Suppressor macrophage treated with lipopolysaccharide for 1 hour (primary cell): Measurements from ENCODE around the gene RNF19B.
"Not testable (repeated sequence)": the region's sequence is repeated elsewhere in the genome, so short reads cannot be mapped to it uniquely, and the experiment has no call there.

ENCODE experiments used
- DNase-seq, 3 donors: peaks; one replicate each; pipeline ENCODE4 v3.0.0-alpha.2; 2020 to 2022

Gene RNF19B, protein sequence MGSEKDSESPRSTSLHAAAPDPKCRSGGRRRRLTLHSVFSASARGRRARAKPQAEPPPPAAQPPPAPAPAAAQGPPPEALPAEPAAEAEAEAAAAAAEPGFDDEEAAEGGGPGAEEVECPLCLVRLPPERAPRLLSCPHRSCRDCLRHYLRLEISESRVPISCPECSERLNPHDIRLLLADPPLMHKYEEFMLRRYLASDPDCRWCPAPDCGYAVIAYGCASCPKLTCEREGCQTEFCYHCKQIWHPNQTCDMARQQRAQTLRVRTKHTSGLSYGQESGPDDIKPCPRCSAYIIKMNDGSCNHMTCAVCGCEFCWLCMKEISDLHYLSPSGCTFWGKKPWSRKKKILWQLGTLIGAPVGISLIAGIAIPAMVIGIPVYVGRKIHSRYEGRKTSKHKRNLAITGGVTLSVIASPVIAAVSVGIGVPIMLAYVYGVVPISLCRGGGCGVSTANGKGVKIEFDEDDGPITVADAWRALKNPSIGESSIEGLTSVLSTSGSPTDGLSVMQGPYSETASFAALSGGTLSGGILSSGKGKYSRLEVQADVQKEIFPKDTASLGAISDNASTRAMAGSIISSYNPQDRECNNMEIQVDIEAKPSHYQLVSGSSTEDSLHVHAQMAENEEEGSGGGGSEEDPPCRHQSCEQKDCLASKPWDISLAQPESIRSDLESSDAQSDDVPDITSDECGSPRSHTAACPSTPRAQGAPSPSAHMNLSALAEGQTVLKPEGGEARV

DNA sequence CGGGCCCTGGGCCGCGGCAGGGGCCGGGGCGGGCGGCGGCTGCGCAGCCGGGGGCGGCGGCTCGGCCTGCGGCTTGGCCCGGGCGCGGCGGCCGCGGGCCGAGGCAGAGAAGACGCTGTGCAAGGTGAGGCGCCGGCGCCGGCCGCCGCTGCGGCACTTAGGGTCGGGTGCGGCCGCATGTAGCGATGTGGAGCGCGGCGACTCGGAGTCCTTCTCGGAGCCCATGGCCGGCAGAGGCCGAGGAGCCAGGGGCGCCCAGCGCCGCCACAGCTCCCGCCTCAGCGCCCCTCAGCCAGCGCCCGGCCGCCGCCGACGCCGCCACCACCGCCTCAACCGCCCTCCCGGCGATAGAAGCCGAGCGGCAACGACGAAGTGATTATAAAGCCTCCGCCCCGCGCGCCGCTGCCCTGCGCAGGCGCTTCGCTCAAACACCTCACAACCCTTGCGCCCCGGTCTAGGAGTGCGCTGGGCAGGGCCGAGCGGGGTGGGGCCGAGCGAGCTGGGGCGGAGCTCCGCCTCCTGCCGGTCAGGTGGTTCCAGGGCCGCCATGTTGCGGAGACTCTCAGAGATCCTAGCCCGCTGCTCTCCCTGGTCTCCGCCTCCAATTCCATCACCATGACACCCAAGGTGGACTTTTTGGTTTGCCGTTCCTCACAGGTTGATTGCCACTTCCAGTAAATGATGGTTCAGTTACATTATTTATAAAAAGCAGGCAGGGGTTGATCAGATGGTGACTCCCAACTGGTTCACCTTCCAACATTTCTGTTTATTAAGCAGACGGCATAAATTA is at the start of gene RNF19B:
Gene RNF19B (minus strand): TSS at position 349 of the 790 bp plus-strand sequence. CDS start 124 bp downstream, at position 225.
- peak; percentile 98 to 99 (median 98) for DNase-seq

DNA sequence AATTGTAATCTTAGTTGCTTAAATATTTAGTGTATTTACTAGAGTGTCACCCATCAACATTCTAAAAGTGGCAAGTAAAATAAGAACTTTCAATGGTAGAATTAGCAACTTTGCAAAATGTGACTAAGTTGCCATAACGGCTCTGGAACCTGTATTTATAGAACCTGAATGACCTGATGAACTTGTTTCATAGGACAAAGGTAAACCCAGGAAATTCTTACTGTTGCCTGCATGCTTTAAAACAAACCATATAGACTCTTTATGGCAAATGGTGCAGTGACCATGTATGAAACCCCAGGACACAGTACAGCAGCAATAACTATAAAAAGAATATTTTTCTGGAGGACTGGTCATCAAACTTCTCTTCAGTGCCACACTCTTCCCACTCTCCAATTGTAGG is 49.2 kb upstream of the RNF19B start:
- DNase-seq = no peak

DNA sequence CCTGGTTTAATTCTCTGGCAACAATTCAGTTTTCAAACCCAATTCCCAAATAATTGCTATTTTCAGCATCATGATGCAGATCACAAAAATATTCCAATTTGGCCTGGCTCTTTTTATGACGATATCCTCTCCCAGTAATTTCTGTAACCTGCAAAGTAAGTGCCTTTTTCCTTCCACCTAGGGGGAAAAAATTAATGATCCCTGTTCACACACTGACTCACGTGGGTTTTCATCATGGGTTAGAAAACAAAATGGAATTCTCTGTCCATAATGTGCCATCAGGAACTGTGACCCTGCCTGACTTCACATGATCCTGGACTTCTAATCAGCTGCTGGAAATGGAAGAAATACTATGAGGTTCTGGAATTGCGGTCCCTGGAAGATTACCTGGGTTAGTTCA is 47.6 kb upstream of the RNF19B start:
- DNase-seq = no peak

DNA sequence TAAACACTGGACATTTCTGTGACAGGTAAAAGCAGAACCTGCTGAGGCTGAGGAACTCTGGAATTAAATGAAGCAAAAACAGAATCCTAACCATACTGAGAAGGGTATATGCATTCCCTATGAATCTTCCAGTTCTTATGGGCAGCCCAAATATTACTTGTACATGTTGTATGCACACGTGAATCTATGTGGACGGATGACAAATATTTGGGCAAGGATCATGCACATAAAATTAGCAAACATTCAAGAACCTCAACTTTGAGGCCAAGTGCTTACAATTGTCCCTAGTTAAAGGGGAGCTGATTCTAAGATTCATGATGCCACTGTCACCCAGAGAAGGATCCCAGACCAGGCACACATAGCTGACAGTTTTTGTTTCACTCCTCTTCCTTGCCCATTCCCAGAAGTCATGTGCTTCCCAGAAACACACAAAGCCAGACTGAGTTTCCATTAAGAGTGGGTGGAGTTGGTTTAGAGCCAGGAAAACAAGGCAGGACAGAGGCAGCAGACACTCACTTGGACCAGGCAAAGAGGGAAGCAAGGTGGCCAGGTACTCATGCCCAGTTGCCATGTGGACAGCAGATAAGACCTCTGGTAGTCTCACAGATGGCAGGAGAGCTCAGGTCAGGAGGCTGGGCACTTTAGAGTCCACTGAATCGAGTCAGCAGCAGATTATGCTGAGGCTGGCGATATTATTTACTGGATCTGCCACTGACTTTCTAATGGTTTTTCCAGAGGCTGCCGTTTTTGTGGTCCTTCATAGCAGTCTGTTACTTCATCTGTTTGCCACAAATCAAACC is 46.5 kb upstream of the RNF19B start:
- DNase-seq = peak in 2 of 3 donors; percentile 54 to 75

DNA sequence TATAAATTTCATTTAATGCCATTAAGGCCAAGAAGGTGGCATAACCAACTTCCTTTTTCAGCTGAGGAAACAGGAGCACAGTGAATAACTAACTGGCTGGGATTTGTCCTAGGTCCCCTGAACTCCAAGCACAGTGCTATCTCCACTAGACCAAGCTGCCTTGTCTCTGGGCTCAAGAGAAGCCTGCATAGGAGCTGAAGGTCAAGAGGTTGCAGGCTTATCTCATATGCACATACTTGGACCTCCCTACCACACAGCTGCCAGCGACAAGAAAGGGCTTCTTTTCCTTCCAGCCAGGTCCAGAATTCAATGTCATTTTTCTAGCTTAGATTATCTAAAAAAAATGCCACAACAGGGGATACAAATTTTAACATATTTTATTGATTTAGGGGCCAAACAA is 45.0 kb upstream of the RNF19B start:
- DNase-seq = no peak

DNA sequence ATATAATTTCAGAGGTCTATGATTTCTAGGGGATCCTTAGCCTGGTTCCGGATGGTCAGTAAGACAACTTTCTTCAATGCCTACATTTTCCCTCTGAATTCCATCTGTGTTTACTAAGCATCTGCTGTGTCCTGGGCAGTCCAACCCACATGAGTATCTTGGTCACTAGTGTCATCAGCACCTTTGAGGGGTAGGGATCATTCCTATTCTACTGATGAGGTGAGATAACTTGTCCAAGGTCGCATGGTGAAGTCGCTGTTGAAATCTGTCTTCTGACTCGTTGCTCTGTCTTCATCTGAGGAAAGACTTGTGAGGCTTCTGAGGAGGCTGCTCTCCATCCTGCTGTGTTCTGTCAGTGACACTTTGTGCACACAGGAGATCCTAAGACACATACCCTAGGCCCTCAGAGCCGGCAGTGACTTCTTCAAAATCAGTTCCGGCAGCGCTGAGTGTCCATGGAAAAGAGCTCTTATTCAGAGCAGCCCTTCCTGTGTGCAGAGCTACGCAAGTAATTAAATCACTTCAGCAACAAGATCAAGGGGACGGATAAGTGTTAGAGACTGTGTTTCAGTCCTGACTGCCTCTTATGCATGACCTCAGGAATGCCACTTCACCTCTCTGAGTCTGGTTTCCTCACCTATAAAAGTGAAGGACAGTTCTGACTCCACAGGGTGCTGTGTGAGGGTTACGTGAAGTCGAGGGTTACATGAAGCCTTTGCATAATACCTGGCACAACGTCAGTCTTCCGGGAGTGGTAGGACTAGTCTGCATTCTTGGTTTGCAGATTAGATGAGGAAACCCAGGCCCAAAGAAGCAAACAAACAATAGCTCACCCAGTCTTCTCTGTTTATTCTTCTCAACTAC is 43.7 kb upstream of the RNF19B start:
- no peak for DNase-seq

DNA sequence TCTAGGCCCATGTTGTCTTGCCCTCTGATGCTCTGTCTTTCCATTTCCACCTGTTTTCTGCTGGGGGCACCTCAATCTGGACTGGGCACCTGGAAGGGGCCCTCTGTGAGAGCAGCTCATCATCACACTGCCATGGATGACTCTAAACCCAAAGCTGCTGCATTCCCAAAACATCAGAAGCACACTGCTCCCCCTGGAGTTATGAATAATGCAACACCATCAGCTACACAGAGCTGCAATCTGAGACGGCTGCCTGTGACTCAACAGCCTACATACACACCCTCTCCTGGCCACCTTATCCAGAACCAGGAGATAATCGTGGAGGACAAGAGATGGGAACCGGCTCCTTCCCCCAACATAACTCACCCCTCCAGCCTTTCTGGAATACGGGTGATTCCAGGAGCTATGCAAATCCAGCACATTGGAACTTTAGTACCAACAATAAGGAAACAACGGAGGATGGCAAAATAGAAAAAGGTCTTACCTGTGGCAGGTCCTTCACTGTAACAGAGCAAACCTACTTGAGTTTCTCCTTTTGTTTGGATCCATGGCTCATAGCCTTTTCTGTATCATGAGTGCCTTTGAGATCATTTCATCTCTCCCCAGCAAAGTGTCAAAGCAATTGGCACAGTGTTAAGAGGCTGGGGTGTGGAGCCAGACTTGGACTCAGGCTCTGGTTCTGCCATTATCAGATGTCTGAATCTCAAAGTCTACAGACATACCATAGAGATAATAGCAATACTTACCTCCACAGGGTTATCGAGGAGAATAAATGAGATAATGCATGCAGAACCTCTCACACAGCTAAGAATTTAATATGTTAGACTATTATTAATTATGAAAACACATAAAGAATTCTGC is 42.8 kb upstream of the RNF19B start:
- peak; percentile 79 to 88 (median 85) for DNase-seq

DNA sequence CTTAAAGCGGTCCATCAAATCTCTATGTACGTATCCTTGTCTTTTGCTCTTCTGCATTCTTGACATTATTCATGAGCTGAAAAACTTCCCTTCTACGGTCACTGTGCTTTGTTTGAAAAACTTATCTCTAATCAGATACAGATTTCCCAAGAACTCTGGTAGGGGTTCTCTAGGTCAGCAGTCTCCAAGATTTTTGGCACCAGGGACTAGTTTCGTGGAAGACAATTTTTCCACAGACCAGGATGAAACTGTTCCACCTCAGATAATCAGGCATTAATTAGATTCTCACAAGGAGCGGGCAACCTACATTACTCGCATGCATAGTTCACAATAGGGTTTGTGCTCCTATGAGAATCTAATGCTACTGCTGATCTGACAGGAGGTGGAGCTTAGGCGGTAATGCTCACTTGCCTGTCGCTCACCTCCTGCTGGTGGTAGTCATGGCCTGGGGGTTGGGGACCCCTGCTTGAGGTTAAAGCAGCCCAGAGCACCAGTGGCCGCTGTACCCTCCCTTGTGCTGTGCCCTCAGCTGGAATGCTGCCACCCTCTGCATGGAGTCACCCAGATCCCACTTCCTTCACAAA is 41.3 kb upstream of the RNF19B start:
- DNase-seq = no peak

DNA sequence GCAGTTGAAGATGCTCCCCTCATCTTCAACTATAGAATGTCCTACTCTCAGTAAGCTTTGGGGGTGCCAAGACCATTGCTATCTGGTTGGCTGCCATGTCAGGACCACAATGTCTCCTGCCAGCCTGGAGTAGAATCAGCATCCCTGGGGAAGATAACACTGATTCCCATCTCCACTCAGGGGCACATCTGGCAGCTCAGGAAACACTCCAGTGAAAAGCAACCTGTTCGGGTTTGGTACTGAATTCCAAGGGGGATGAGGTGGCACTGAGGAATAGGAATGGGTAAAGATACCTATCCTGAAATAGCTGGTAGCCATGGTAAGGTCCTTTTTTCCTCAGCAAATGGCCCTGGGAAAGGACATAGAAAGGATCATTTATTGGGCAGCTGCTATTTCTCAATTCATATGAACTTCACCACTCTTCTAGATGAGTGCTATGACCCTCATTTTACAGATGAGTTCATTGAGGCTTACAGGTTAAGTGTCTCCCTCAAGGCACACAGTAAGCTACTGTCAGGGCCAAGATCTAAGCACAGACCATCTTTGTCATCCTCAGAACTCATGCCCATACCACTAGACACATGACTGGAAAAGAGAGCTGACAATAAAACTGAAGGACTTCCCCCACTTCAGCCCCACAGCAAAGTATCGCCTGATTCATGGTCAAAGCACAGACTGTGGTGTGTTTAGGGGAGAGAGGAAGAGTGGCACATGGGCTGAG is 40.7 kb upstream of the RNF19B start:
- DNase-seq = peak; percentile 63 to 81 (median 64)

DNA sequence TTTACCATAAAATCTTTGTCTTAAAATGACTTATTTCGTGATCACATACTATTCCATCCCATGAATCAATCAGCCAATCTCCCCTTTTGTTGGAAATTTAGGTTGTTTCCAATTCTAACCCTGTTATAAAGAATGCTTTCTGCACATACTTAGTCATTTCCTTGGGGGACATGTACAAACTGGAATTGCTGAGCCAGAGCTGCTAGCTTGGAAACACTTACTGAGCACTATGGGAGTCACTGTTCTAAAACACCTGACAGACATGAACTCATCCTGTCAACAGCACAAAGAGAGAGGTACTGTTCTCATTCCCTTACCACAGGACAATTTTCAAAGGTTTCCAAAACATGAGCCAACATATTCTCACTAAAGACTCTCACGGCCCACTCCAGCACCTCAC is 40.0 kb upstream of the RNF19B start:
- peak; percentile 77 to 96 (median 89) for DNase-seq

DNA sequence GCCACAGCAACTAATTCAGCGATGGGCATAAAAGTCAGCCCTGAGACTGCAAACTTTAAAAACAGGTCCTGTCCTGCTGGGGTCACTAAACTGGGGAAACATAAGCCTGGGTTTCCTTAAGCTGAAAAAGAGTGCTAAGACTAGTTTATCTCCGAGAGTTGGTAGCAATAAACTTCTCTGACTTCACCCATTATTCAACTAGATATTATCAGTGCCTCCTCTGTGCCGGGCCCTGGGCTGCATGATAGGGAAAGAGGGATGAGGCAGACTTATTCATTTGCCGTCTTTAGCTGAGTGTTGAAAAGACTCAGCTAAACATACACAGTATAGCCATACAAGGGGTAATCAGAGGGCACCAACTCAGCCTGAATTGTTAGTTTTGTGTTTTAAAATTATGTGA is 39.0 kb upstream of the RNF19B start:
- no peak for DNase-seq

DNA sequence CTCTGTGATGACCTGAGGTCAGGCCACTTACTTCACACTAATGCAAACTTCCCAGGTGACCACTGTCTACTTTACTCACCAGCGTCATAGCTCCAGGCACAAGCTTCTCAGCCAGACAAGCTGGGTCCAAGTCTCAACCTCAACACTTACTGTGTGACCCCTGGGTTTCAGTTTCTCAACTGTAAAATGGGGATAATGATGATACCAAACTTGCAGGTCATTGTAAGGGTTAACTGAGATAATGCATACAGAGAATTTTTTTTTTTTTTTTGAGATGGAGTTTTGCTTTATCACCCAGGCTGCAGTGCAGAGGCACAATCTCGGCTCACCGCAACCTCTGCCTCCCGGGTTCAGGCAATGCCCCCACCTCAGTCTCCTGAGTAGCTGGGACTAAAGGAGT is 37.4 kb upstream of the RNF19B start:
- DNase-seq = no peak

DNA sequence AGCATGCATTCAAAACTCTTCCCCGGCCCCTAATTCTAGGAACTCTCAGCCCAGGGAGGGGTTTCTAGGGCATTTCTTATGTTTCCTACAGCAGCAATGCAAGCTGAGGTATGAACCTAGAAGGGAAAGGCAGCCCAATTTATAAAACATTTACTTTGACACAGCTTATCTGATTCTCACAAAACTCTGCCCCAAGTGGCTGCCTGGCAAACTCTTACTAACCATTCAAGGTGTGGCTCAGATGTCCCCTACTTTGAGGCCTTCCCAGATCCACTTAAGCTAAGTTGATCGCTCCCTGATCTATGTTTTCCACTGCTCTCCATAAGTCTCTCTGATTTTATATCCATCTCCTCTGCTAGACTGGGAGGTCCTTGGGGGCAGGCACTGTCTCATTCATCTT is 36.7 kb upstream of the RNF19B start:
- no peak for DNase-seq

DNA sequence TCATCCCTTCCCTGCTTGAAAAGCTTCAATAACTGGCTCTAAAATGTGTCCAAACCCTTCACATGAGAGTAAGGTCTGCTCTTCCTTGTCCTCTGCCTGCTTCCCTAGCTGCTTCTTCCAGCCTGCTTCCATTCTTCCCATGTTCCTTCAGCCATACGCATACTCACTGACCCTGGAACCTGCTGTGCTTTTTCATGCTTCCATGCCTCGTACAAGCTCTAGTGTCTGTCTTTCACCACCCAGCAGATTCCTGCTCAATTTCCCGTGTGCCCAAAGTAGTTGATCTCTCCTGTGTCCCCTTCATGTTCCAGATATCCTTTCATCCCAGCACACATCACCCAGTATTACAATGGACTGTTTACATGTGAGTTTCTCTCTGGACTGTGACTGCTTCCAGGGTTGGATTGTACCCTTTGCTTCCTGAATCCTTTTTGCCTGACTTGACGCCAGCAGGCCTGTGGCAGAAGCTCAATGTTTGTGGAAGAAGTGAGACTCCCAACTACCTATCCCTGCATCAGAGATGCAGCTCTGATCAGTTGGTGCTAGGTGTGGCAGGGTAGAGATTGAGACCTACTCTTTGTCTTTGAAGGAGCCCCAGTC is 35.9 kb upstream of the RNF19B start:
- no peak for DNase-seq

DNA sequence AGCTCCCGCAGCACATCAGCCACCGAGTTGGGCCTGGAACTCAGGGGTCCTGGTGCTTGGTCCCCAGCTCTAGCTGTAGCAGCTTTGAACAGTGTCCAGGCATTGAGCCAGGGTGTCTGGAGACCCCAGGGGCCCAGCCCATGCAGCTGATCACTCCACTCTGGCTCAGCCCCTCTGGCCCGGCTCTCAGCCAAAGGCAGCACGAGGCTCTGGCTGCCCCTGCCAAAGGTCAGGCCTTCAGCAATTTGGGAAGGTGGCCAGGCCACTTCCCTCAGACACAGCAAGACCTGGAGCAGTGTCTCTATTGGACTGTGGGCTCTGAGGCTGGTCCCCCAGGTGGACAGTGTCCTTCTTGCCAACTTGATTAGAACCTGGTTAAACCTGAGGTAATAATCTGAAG is 34.4 kb upstream of the RNF19B start:
- no peak for DNase-seq

DNA sequence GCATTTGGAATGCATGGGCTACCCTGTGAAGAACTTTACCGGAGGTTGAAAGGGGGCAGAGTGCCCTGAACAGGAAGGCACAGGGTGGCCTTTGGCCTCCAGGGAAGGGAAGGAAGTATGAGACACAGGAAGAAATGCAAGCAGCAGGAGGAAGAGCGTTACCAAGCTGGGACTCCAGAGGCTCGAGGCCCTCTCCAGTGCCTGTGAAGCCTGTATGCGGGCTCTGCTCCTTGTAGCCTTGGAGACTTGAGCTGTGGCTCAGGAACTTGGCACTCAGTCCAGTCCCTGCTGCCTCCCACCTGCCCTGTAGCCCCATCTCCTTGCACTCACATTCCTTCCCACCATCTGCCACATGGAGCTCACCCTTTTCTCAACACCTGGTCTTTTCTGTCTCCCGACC is 33.5 kb upstream of the RNF19B start:
- peak; percentile 57 to 69 (median 60) for DNase-seq

DNA sequence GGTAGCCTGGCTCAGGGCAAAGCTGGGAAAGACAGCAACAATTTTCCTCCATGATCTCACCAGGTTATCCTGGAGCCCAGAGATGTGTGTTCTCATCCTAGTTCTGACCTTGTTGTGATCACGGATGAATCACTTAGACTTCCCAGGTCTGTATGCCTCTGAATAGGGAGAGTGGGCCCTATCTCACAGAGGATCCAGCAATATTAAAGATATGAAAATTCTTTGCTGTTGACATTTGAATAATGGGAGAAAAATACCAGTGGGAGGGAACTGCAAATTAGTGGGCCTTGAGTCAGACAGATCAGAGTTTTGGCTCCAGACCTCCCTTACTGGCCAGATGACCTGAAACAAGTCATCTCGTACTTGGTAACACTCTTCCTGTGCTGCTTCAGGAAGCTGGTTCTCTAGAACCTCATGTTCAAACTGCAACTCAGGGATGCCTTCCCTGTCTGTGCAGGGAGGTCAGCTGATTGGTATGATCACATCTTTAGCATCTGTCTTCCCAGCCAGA is 32.8 kb upstream of the RNF19B start:
- peak; percentile 46 to 71 (median 50) for DNase-seq

DNA sequence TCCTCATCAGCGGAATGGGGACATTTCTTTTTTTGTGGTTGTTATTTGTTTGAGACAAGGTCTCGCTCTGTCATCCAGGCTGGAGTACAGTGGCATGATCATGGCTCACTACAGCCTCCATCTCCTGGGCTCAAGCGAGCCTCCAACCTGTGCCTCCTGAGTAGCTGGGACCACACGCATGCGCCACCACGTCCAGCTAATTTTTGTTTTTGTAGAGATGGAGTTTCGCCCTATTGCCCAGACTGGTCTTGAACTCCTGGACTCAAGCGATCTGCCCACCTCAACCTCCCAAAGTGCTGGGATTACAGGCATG is 28.7 kb upstream of the RNF19B start:
- DNase-seq = not testable (repeated sequence)
